Breast epithelium (tissue), 4 donors: Measurements from ENCODE around the gene CIAO3. TPM values are rescaled to one million over a fixed set of nuclear protein-coding genes. Genes with fewer than 3 reads are reported as not detected.
"Not testable (repeated sequence)": the region's sequence is repeated elsewhere in the genome, so short reads cannot be mapped to it uniquely, and the experiment has no call there.

Experiments
- DNase-seq, 2 donors: peaks; one replicate each; pipeline ENCODE4 v3.0.0-alpha.2; 2019; ENCODE audit warnings: low spot score in 2 of 2
- H3K27ac ChIP-seq, 2 donors: fragments of 200-600 bp; sonication (generic) in 1 of 2; one replicate each; pipeline ENCODE4 v1.5.1; 2016 to 2019; ENCODE audit warnings: mild to moderate bottlenecking in 1 of 2
- H3K27me3 ChIP-seq, 2 donors: fragments of 200-600 bp; sonication (generic) in 1 of 2; one replicate each; pipeline versions ENCODE4 v1.5.1 to v1.6.0; 2017 to 2019; ENCODE audit warnings: control low read depth in 1 of 2, mild to moderate bottlenecking in 1 of 2
- H3K36me3 ChIP-seq: fragments of 200-600 bp; one replicate; pipeline ENCODE4 v1.5.1; 2019
- H3K4me1 ChIP-seq, 2 donors: fragments of 200-600 bp; sonication (generic); one replicate each; pipeline ENCODE4 v1.5.1; 2016 to 2019; ENCODE audit warnings: control low read depth in 1 of 2
- H3K4me3 ChIP-seq, 3 donors: fragments of 200-600 bp; sonication (generic); 1 replicate in 2 of 3; 2 replicates in 1 of 3; pipeline ENCODE4 v1.5.1; 2016 to 2019; ENCODE audit warnings: mild to moderate bottlenecking in 3 of 3, moderate library complexity in 2 of 3
- H3K9me3 ChIP-seq, 2 donors: fragments of 200-600 bp; sonication (generic) in 1 of 2; one replicate each; pipeline ENCODE4 v1.5.1; 2016 to 2019; ENCODE audit warnings: control low read depth in 1 of 2
- CTCF ChIP-seq, 3 donors: fragments of 450-650 bp; IDR thresholded peaks; one replicate each; pipeline ENCODE4 v1.5.1; 2016 to 2017; ENCODE audit warnings: antibody characterized with exemption in 3 of 3, mild to moderate bottlenecking in 3 of 3, moderate library complexity in 3 of 3
- POLR2A ChIP-seq: fragments of 450-650 bp; IDR thresholded peaks from one replicate; pipeline ENCODE4 v1.6.1; 2016; ENCODE audit warnings: antibody characterized with exemption, mild to moderate bottlenecking, moderate library complexity
- POLR2AphosphoS5 ChIP-seq, 3 donors: sonication (generic); formaldehyde crosslinking; IDR thresholded peaks; one replicate each; pipeline ENCODE4 v1.6.1; 2017; ENCODE audit warnings: antibody characterized with exemption in 3 of 3
- intact Hi-C: fragments of 100-400 bp; cut with DNase I; formaldehyde crosslinking; loops from one replicate; pipeline ENCODE4 v1.15.1; 2023; ENCODE audit warnings: low total_unique reads
- total RNA-seq, 3 donors: library from RNA; depleted of rRNA; stranded (reverse); fragments of >200 nt; gene quantifications; one replicate each; pipeline ENCODE4 v1.1.0, GENCODE V29; 2016

The CIAO3 gene
- total RNA-seq, 3 donors from 2014 or later: 23.0 to 43.2 (median 41.6) TPM

GRCh38 chr16:712740-713250 is 28.0 kb downstream of the CIAO3 start:
- H3K27ac ChIP-seq, intact Hi-C loops, DNase-seq, H3K36me3 ChIP-seq, H3K4me3 ChIP-seq, H3K9me3 ChIP-seq: not testable (repeated sequence)
- peaks cover 13 to 43% of the 10 kb centered on the region in 2 donors for H3K27me3 ChIP-seq
- H3K4me1 ChIP-seq: peaks cover 0 to 11% of the 10 kb centered on the region in 2 donors
- TF ChIP-seq CTCF (IDR thresholded peaks at IDR 0.05): peak; percentile 27 to 44 (median 32)

GRCh38 chr16:711548-712320 is 29.1 kb downstream of the CIAO3 start:
- no peak overlapping the region for H3K4me3 ChIP-seq
- H3K9me3 ChIP-seq: no peaks in the 10 kb centered on the region
- TF ChIP-seq CTCF (IDR thresholded peaks at IDR 0.05) (peak; percentile 62 to 93 (median 88)), POLR2A (no peak)
- H3K36me3 ChIP-seq: no peaks in the 10 kb centered on the region
- intact Hi-C loops: no loop called here
- peaks cover 13 to 54% of the 10 kb centered on the region in 2 donors for H3K27me3 ChIP-seq
- no peak overlapping the region for H3K27ac ChIP-seq
- H3K4me1 ChIP-seq: peaks cover 0 to 14% of the 10 kb centered on the region in 2 donors
- DNase-seq: peak in 1 of 2 donors; percentile 82

GRCh38 chr16:711084-711483 is 29.7 kb downstream of the CIAO3 start:
- H3K27me3 ChIP-seq: peaks cover 13 to 60% of the 10 kb centered on the region in 2 donors
- peaks cover 0 to 9% of the 10 kb centered on the region in 2 donors for H3K4me1 ChIP-seq
- no peak overlapping the region for H3K4me3 ChIP-seq

DNA sequence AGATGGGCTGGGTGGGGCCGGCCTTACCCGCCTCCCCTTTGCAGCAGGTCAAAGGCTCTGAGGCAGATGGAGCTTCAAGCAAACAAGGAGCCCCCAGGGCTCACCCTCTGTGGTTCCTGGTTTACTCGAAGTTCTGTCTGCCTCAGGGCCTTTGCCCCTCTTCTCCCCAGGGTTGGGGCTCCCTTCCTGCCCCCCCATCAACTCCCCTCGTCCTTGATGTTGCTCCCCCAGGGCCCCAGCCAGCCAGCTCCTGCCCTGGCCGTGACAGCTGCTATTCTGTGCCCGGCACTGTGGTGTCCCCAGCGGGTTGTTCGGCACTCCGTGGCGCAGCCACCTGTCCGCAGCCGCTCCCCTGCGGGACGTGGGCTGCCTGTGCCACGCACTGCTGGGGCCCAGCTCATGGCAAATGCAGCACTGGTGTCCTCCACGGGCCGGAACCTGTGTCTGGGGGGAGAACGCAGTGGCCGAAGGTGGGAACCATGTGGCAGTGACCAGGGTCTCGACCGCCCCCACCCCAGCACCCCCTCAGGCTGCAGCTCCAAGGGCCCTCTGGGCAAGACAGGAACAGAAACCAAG is 30.2 kb downstream of the CIAO3 start:
- no peak overlapping the region for H3K4me3 ChIP-seq
- TF ChIP-seq POLR2AphosphoS5 (IDR thresholded peaks at IDR 0.05) (no peak), POLR2A (no peak)
- H3K36me3 ChIP-seq: no peaks in the 10 kb centered on the region
- H3K27me3 ChIP-seq: peaks cover 13 to 62% of the 10 kb centered on the region in 2 donors
- H3K9me3 ChIP-seq: no peaks in the 10 kb centered on the region
- H3K4me1 ChIP-seq: peaks cover 0 to 6% of the 10 kb centered on the region in 2 donors
- intact Hi-C loops: no loop called here
- no peak for DNase-seq
- H3K27ac ChIP-seq: no peak overlapping the region

More at GRCh38 chr16:711084-711483, 29.7 kb downstream of the CIAO3 start:
- Histone ChIP-seq H3K36me3 (no peaks in the 10 kb centered on the region), H3K27ac (no peak overlapping the region), H3K9me3 (no peaks in the 10 kb centered on the region)
- no peak for DNase-seq
- no peak for TF ChIP-seq CTCF (IDR thresholded peaks at IDR 0.05)
- no peak for TF ChIP-seq POLR2AphosphoS5 (IDR thresholded peaks at IDR 0.05)
- TF ChIP-seq POLR2A: no peak
- intact Hi-C loops: no loop called here

DNA sequence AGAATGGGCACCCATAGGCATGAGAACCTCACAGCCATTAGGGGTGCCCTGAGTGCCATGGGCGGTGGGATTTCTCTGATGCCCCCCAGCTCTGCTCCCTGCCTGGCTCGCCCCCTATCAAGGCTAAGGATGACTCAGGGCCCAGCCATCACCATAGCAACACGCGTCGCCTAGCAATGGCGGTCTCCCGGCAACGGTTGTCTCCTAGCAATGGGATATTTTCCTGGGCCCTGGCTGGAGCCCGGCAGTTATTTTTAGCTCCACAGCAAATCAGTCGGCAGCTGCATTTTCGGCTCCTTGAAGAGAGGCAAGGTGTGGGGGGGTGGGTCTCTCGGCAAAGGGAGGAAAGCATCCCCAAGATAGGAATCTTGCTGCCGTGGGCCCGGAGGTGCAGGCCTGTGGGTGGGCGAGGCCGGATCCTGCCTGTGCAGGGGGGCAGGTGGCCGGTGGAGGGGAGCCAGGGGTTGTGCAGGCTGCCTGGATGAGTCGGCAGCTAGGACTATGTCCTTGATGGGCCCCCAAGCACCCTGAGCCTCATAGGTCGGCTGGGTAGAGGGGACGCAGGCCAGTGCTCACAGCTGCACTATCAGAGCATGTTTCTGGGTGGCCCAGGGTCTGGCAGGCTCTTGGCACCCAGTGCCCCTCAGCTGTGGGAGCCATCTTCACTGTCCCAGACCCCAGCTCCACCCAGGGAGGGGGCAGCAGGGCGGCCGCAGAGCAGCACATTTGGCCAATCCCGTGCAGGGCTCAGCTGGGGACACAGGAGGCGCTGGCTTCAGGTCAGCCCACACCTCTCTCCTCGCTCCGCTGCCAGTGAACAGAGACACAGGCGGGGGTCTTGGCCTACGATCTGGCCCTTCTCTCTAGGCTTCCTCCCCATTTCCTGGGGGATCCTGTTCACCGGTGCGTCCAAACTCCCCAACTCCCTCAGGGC is 31.0 kb downstream of the CIAO3 start:
- Histone ChIP-seq H3K4me1 (peaks cover 0 to 6% of the 10 kb centered on the region in 2 donors), H3K27me3 (peaks cover 18 to 67% of the 10 kb centered on the region in 2 donors), H3K27ac (no peak overlapping the region), H3K9me3 (no peaks in the 10 kb centered on the region), H3K4me3 (no peak overlapping the region), H3K36me3 (no peaks in the 10 kb centered on the region)
- intact Hi-C loops: no loop called here
- TF ChIP-seq CTCF (IDR thresholded peaks at IDR 0.05) (no peak), POLR2A (no peak), POLR2AphosphoS5 (IDR thresholded peaks at IDR 0.05) (no peak)
- DNase-seq: no peak
